Hematopoietic multipotent progenitor cell treated with erythropoietin and hydrocortisone succinate and interleukin-3 and kit ligand, for 4 days (in vitro differentiated cells): ENCODE data around the gene TASP1.
"Not testable (repeated sequence)": the region's sequence is repeated elsewhere in the genome, so short reads cannot be mapped to it uniquely, and the experiment has no call there.

Source experiments
- DNase-seq: peaks from one replicate; pipeline ENCODE4 v3.0.0-alpha.2; 2015

The TASP1 gene

GRCh38 chr20:13638496-13639149, at the start of gene TASP1:
Gene TASP1 (minus strand): TSS chr20:13638932. CDS start chr20:13630078, 8,854 bp downstream.
- peak; percentile 97 for DNase-seq

- DNase-seq: no peak
Measured at GRCh38 chr20:13687815-13688214, 49.1 kb upstream of the TASP1 start.

- no peak for DNase-seq
Measured at GRCh38 chr20:13685623-13686022, 46.9 kb upstream of the TASP1 start.

GRCh38 chr20:13684566-13685222, 46.0 kb upstream of the TASP1 start:
- DNase-seq: peak; percentile 79

- no peak for DNase-seq
Measured at GRCh38 chr20:13683833-13684232, 45.1 kb upstream of the TASP1 start.

GRCh38 chr20:13681248-13682125, 42.8 kb upstream of the TASP1 start:
- DNase-seq: no peak

GRCh38 chr20:13678944-13679343, 40.2 kb upstream of the TASP1 start:
- no peak for DNase-seq

- DNase-seq: no peak
Measured at GRCh38 chr20:13677241-13677640, 38.5 kb upstream of the TASP1 start.

- DNase-seq: no peak
Measured at GRCh38 chr20:13676682-13677081, 38.0 kb upstream of the TASP1 start.

- no peak for DNase-seq
Measured at GRCh38 chr20:13672690-13673089, 34.0 kb upstream of the TASP1 start.

GRCh38 chr20:13671916-13672378, 33.2 kb upstream of the TASP1 start:
- no peak for DNase-seq

- DNase-seq: no peak
Measured at GRCh38 chr20:13671512-13671911, 32.8 kb upstream of the TASP1 start.

- no peak for DNase-seq
Measured at GRCh38 chr20:13670160-13670559, 31.4 kb upstream of the TASP1 start.

- no peak for DNase-seq
Measured at GRCh38 chr20:13665709-13666395, 27.1 kb upstream of the TASP1 start.

- DNase-seq: no peak
Measured at GRCh38 chr20:13661070-13661685, 22.4 kb upstream of the TASP1 start.

GRCh38 chr20:13659288-13659687, 20.6 kb upstream of the TASP1 start:
- DNase-seq: no peak

GRCh38 chr20:13658060-13658459, 19.3 kb upstream of the TASP1 start:
- DNase-seq: not testable (repeated sequence)

- DNase-seq: no peak
Measured at GRCh38 chr20:13656721-13657368, 18.1 kb upstream of the TASP1 start.

GRCh38 chr20:13654463-13655023, 15.8 kb upstream of the TASP1 start:
- no peak for DNase-seq

GRCh38 chr20:13650474-13650873, 11.7 kb upstream of the TASP1 start:
- DNase-seq: no peak
